IMR-90 (cell line): ENCODE results near the gene APOB.

Experiments used
- BHLHE40 ChIP-seq: fragments of 150-350 bp; IDR thresholded peaks from 2 replicates; pipeline ENCODE4 v1.6.1; 2016; ENCODE audit warnings: mild to moderate bottlenecking, low read depth, low read length
- CEBPB ChIP-seq: IDR thresholded peaks from 2 replicates; pipeline ENCODE4 v1.6.1; 2012; ENCODE audit warnings: low read depth, low read length, improper control_type of control experiment
- CHD1 ChIP-seq: IDR thresholded peaks from 2 replicates; pipeline ENCODE4 v1.6.1; 2012; ENCODE audit warnings: low read depth, low read length, improper control_type of control experiment
- CTCF ChIP-seq: conservative IDR thresholded peaks from 2 replicates; pipeline ENCODE4 v1.5.1; 2012; ENCODE audit warnings: mild to moderate bottlenecking, low read depth, low read length, improper control_type of control experiment
- FOS ChIP-seq: fragments of 150-350 bp; IDR thresholded peaks from 2 replicates; pipeline ENCODE4 v1.6.1; 2016; ENCODE audit warnings: low read depth, low read length
- MAFK ChIP-seq: IDR thresholded peaks from 2 replicates; pipeline ENCODE4 v1.6.1; 2012; ENCODE audit warnings: low read depth, low read length, improper control_type of control experiment
- MXI1 ChIP-seq: IDR thresholded peaks from 2 replicates; pipeline ENCODE4 v1.6.1; 2012; ENCODE audit warnings: low read depth, mild to moderate bottlenecking, low read length, moderate library complexity, borderline replicate concordance
- POLR2A ChIP-seq: IDR thresholded peaks from 2 replicates; pipeline ENCODE4 v1.6.1; 2012; ENCODE audit warnings: mild to moderate bottlenecking, low read depth, low read length
- RAD21 ChIP-seq: IDR thresholded peaks from 2 replicates; pipeline ENCODE4 v1.6.1; 2012; ENCODE audit warnings: low read length, improper control_type of control experiment
- SMC3 ChIP-seq: fragments of 150-350 bp; IDR thresholded peaks from 2 replicates; pipeline ENCODE4 v1.6.1; 2016; ENCODE audit warnings: low read depth, mild to moderate bottlenecking, antibody characterized with exemption, low read length, moderate library complexity

- TF ChIP-seq CTCF: no peak
- TF ChIP-seq FOS: no peak
- no peak for TF ChIP-seq BHLHE40
- TF ChIP-seq MXI1: no peak
- no peak for TF ChIP-seq CEBPB
- TF ChIP-seq MAFK: no peak
- no peak for TF ChIP-seq RAD21
- TF ChIP-seq SMC3: no peak
- TF ChIP-seq POLR2A: no peak
- no peak for TF ChIP-seq CHD1
These were observed 37.3 kb downstream of the APOB start for GRCh38 chr2:21006423-21007128.
